Measurements from ENCODE around the gene TEX14. TPM values are rescaled to one million over a fixed set of nuclear protein-coding genes. Genes with fewer than 3 reads are reported as not detected.

The TEX14 gene
- total RNA-seq, 1 donor from 2014 or later = not detected

- Histone ChIP-seq H3K4me1 (no peaks in the 10 kb centered on the region), H3K36me3 (peaks cover 0 to 4% of the 10 kb centered on the region in 2 donors)
- intact Hi-C loops (cut with DNase I) = no loop called here
Observed at GRCh38 chr17:58728798-58729197, 37.0 kb upstream of the TEX14 start.

DNA sequence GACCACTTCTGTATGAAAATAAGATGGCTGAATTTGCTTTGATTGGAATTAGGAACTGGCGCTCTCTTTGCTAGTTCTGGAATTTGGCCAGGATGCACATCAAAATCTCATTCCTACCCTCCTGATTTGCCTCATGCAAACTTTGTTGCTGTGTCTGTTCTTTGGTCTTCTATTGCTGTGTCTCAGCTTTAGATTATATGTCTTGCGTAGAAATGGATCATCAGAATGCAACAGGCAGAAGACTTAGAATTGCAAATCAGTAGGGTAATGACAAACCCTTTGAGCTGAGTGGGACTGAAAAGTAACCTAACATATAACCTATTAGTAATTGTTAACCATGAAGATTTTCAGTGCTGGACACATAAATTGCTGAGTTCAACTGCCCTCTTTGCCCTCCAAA is 30.9 kb upstream of the TEX14 start:
- TF ChIP-seq POLR2AphosphoS5 (IDR thresholded peaks at IDR 0.05; ENCODE audit: insufficient read depth in 1 of 2, low read depth in 1 of 2) = no peak
- TF ChIP-seq POLR2A (IDR thresholded peaks at IDR 0.05) = no peak
- TF ChIP-seq, protein P1, sequence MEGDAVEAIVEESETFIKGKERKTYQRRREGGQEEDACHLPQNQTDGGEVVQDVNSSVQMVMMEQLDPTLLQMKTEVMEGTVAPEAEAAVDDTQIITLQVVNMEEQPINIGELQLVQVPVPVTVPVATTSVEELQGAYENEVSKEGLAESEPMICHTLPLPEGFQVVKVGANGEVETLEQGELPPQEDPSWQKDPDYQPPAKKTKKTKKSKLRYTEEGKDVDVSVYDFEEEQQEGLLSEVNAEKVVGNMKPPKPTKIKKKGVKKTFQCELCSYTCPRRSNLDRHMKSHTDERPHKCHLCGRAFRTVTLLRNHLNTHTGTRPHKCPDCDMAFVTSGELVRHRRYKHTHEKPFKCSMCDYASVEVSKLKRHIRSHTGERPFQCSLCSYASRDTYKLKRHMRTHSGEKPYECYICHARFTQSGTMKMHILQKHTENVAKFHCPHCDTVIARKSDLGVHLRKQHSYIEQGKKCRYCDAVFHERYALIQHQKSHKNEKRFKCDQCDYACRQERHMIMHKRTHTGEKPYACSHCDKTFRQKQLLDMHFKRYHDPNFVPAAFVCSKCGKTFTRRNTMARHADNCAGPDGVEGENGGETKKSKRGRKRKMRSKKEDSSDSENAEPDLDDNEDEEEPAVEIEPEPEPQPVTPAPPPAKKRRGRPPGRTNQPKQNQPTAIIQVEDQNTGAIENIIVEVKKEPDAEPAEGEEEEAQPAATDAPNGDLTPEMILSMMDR (IDR thresholded peaks at IDR 0.05) = no peak
- H3K4me3 ChIP-seq = no peak overlapping the region
- H3K27ac ChIP-seq = no peak overlapping the region
- no peaks in the 10 kb centered on the region for H3K27me3 ChIP-seq
- H3K36me3 ChIP-seq = peaks cover 0 to 8% of the 10 kb centered on the region in 2 donors
- no peak for DNase-seq (ENCODE audit: extremely low spot score in 2 of 2)
- intact Hi-C loops (cut with DNase I) = no loop called here
- no peaks in the 10 kb centered on the region for H3K9me3 ChIP-seq
- no peaks in the 10 kb centered on the region for H3K4me1 ChIP-seq

More at GRCh38 chr17:58728798-58729197, 37.0 kb upstream of the TEX14 start:
- Histone ChIP-seq H3K27ac (no peak overlapping the region), H3K9me3 (no peaks in the 10 kb centered on the region), H3K4me3 (no peak overlapping the region), H3K27me3 (no peaks in the 10 kb centered on the region)
- DNase-seq (ENCODE audit: extremely low spot score in 2 of 2) = no peak
- TF ChIP-seq POLR2A (IDR thresholded peaks at IDR 0.05) (no peak), POLR2AphosphoS5 (IDR thresholded peaks at IDR 0.05; ENCODE audit: insufficient read depth in 1 of 2, low read depth in 1 of 2) (no peak)
- TF ChIP-seq, protein P1 (IDR thresholded peaks at IDR 0.05) = no peak

- intact Hi-C loops (cut with DNase I) = no loop called here
- Histone ChIP-seq H3K36me3 (peaks cover 0 to 8% of the 10 kb centered on the region in 2 donors), H3K4me1 (no peaks in the 10 kb centered on the region), H3K27ac (no peak overlapping the region), H3K27me3 (no peaks in the 10 kb centered on the region), H3K9me3 (no peaks in the 10 kb centered on the region), H3K4me3 (no peak overlapping the region)
- DNase-seq (ENCODE audit: extremely low spot score in 2 of 2) = no peak
- TF ChIP-seq POLR2AphosphoS5 (IDR thresholded peaks at IDR 0.05; ENCODE audit: insufficient read depth in 1 of 2, low read depth in 1 of 2) (no peak), POLR2A (IDR thresholded peaks at IDR 0.05) (no peak)
- TF ChIP-seq, protein P1 (IDR thresholded peaks at IDR 0.05) = no peak
Observed at GRCh38 chr17:58722274-58722673, 30.4 kb upstream of the TEX14 start.

DNA sequence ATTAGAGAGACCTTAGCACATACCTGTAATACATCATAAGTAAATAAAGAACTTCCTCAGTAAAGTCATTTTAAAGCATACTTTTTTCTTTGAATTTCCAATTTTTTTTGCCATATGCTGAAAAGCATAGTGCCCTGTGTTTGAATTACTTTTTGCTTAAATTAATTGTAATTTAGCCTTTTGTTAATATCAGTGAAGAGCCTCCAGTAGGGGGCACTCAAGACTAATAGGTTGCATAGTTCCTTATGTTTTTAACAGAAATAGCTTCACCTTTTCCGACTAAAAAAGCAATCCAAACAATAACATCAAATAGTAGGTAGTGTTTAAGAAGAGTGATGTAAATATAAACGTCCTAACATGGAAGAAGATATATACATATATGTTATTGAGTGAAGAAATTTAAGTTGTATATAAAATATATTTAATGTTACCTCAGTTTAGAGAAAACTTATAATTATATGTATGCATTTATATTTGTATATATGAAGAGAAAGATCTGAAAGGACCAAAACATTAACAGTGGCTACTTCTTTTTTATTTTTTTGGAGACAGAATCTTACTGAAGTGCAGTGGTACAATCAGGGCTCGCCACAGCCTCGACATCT is 19.2 kb upstream of the TEX14 start:
- Histone ChIP-seq H3K27me3 (no peaks in the 10 kb centered on the region), H3K36me3 (peaks cover 0 to 10% of the 10 kb centered on the region in 2 donors), H3K27ac (no peak overlapping the region), H3K4me1 (no peaks in the 10 kb centered on the region), H3K9me3 (no peaks in the 10 kb centered on the region), H3K4me3 (no peak overlapping the region)
- no peak for DNase-seq (ENCODE audit: extremely low spot score in 2 of 2)
- TF ChIP-seq, protein P1 (IDR thresholded peaks at IDR 0.05) = peak in 2 of 3 experiments; percentile 60 to 62
- TF ChIP-seq POLR2AphosphoS5 (IDR thresholded peaks at IDR 0.05; ENCODE audit: insufficient read depth in 1 of 2, low read depth in 1 of 2) (no peak), POLR2A (IDR thresholded peaks at IDR 0.05) (no peak)
- intact Hi-C loops (cut with DNase I) = loop anchor here (10.0 kb wide), 1 partner anchor 294 kb away; no protein-coding TSS in a partner anchor

- Histone ChIP-seq H3K27me3 (no peaks in the 10 kb centered on the region), H3K4me1 (no peaks in the 10 kb centered on the region), H3K27ac (no peak overlapping the region), H3K9me3 (no peaks in the 10 kb centered on the region), H3K36me3 (peaks cover 0 to 15% of the 10 kb centered on the region in 2 donors), H3K4me3 (no peak overlapping the region)
- DNase-seq (ENCODE audit: extremely low spot score in 2 of 2) = no peak
- TF ChIP-seq POLR2AphosphoS5 (IDR thresholded peaks at IDR 0.05; ENCODE audit: insufficient read depth in 1 of 2, low read depth in 1 of 2) = no peak
- TF ChIP-seq, protein P1 (IDR thresholded peaks at IDR 0.05) = no peak
- no peak for TF ChIP-seq POLR2A (IDR thresholded peaks at IDR 0.05)
- intact Hi-C loops (cut with DNase I) = no loop called here
Observed at GRCh38 chr17:58706351-58707140, 14.7 kb upstream of the TEX14 start.
